Ishikawa (cell line): ENCODE data around the gene ZNF254.

Experiments used
- CEBPB ChIP-seq: IDR thresholded peaks from 2 replicates; pipeline ENCODE4 v1.6.1; 2012
- CREB1 ChIP-seq: IDR thresholded peaks from 2 replicates; pipeline ENCODE4 v1.6.1; 2012; ENCODE audit warnings: low read depth
- EGR1 ChIP-seq: IDR thresholded peaks from 2 replicates; pipeline ENCODE4 v1.6.1; 2012
- EP300 ChIP-seq: IDR thresholded peaks from 2 replicates; pipeline ENCODE4 v1.6.1; 2012; ENCODE audit warnings: borderline replicate concordance
- MAX ChIP-seq: IDR thresholded peaks from 2 replicates; pipeline ENCODE4 v1.6.1; 2012
- NFIC ChIP-seq: IDR thresholded peaks from 2 replicates; pipeline ENCODE4 v1.6.1; 2012
- REST ChIP-seq: IDR thresholded peaks from 2 replicates; pipeline ENCODE4 v1.6.1; 2012; ENCODE audit warnings: low read depth, mild to moderate bottlenecking
- TAF1 ChIP-seq: IDR thresholded peaks from 2 replicates; pipeline ENCODE4 v1.6.1; 2012; ENCODE audit warnings: low read depth, mild to moderate bottlenecking
- TEAD4 ChIP-seq: IDR thresholded peaks from 2 replicates; pipeline ENCODE4 v1.6.1; 2012
- USF1 ChIP-seq: IDR thresholded peaks from 2 replicates; pipeline ENCODE4 v1.6.1; 2012
- YY1 ChIP-seq: IDR thresholded peaks from 2 replicates; pipeline ENCODE4 v1.6.1; 2012; ENCODE audit warnings: low read depth
- ZBTB7A ChIP-seq: IDR thresholded peaks from 2 replicates; pipeline ENCODE4 v1.6.1; 2012; ENCODE audit warnings: low read depth

GRCh38 chr19:24142771-24143170, 55.8 kb downstream of the ZNF254 start:
- no peak for TF ChIP-seq NFIC
- no peak for TF ChIP-seq YY1
- no peak for TF ChIP-seq MAX
- TF ChIP-seq EP300, result no peak
- TF ChIP-seq TAF1, result no peak
- TF ChIP-seq CEBPB, result no peak
- no peak for TF ChIP-seq REST
- TF ChIP-seq USF1, result no peak
- no peak for TF ChIP-seq ZBTB7A
- no peak for TF ChIP-seq CREB1
- no peak for TF ChIP-seq EGR1
- TF ChIP-seq TEAD4, result no peak
